HTR-8/SVneo (cell line): ENCODE data around the gene ZNF639.
A peak's percentile ranks its signal among the peaks of the same experiment; 100 is the strongest.

Experiments used
- DNase-seq: peaks from one replicate; pipeline ENCODE4 v3.0.0; 2011; ENCODE audit warnings: low spot score, mixed read lengths; ENCODE audit not compliant: insufficient read length
- FAIRE-seq: peaks from 2 replicates; lab custom pipeline; 2011; peaks lifted over from hg19 to GRCh38; lab: Jason Lieb, UNC

The ZNF639 gene

DNA sequence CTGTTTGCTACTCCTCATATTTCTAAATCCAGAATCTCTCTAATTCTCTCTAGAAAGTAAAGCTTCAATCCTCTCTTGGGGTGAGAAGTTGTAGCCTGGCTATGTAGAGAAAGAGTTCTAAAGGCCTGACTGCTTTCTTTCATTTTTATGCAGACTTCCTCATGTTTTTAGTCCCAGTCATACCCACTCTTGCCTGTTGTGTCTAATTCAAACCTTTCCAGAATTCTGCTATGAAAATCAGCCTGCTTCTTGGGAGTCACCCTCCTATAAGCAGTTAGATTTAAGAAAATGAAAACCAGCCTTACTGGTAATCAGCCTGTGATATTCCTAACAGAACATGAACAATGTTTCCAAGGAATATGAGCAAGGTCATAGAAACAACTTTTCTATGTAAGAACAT lies 14.8 kb upstream of the ZNF639 start:
- FAIRE-seq (no peak), DNase-seq (no peak)

DNA sequence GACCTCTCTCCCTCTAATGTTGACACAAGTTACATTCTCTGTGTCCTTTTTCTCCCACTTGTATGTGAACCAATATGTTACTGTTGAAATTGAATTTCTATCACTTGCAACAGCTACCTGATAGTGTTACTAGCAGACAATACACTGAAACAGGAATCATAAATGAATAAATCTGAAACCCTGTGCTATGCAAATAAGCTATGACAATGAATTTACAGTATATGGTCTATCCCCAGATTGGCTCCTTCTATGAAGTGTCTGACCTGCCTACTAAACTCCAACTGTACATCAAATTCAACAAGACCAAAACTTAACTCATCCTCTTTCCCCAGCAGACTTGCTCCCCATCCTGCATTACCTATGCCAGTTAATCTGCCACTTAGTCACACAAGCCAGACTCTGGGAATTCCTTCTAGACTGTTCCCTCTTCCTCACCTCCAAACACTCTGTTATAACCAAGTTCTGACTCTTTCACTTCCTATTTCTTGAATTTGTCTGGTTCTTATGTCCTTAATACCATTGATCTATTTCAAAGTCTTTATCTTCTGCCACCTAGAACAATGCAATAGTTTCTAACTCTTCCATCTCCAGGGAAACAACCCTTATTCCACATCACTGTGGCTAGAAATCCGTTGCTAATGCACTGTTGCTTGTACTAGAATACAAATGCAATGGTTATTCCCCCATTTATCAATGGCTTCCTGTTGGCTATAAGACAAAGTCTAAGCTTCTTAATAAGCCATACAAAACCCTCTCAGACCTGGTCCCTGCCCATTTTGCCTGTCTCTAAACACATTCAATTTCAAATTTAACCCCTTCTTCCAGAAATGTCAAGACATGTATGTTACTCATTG lies 13.4 kb upstream of the ZNF639 start:
- no peak for DNase-seq
- FAIRE-seq, result no peak

DNA sequence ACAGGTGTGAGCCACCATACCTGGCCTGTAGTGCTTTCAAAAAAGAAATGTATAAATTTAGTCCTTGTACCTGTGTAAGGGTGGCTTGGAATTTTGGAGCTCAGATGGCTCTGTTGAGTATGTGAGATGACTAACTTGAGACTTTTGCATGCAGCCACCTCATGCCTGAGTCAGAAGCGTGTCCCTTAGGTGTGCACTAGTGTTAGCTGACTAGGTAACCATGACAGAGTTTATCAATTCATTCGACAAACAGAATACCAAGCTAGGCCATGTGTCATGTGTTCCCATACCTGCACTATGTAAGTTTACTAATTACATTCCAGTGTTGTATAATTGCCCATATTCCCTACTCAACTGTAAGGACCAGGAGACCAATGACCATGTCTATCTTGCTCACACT lies 4.0 kb upstream of the ZNF639 start:
- DNase-seq (no peak), FAIRE-seq (no peak)

DNA sequence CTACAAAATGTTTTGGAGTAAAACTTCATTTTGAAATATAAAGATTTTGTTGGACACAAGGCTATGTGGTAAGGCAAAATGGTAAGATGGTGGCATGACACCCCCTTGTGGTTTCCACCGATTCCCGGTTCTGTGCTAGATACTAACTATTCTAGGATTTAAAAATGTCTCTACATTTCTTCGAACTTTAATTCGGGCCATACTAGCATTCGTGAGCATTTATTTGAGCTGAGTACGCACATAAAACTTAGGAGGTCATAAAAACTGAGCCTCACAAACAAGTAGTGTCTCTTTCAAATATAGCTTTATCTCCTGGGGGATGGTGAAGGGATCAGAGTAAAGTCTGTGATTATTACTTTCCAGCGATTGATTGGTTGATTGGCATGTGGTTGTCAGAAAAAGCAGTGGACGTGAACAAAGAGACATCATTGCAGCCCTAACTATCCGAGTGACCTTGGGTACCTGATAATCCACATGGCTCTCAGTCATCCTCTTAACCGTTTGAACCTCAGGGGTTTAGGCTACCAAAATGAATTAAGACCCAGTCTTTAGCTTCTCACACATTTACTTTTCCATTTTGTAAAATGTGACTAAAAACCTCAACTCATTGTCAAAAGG lies 1.1 kb upstream of the ZNF639 start:
- DNase-seq, result peak; percentile 48
- FAIRE-seq, result no peak

DNA sequence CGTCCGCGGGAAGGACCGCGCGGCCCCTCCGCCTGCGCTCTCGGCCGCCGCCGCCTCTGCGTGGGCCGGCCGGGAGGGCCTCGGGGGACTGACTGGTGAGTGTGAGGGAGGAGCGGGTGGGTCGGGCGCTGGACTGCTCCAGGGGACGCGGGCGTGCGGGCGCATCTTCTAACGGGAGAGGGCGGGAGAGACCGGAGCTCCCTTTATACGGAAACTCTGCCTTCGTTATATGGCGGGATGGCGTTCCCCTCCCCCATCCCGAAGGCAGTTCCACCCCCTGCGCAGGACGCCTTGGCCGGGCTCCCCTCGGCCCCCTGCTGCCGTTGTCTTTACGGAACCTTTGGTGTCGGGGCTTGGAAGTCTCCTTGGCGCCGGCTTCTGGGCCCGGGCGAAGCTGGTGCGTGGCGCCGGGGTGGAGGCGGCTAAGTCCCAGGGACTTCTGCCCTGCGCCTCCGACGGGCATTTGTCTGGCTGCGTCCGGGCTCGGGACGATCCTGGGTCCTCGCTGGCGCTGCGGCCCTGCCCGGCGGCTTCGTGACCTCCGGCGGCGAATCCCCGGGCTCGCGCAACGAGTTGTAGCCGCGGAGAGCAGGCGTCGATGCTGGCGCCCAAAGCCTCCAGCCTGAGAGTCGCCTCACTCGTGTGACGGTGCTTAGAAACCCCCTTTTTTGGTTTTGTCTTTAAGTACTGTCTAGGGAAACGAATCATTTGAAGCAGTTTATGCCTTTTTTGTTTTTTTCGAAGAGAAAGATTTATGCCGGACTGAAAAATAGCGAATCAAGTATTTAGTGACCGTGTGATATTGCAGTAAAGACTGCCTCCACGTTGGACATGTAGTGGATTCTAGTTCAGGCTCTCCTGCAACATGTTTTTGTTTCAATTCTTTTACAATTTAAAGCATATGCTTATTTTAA lies 623 bp downstream of the ZNF639 start:
- FAIRE-seq (no peak), DNase-seq (peak; percentile 46)

DNA sequence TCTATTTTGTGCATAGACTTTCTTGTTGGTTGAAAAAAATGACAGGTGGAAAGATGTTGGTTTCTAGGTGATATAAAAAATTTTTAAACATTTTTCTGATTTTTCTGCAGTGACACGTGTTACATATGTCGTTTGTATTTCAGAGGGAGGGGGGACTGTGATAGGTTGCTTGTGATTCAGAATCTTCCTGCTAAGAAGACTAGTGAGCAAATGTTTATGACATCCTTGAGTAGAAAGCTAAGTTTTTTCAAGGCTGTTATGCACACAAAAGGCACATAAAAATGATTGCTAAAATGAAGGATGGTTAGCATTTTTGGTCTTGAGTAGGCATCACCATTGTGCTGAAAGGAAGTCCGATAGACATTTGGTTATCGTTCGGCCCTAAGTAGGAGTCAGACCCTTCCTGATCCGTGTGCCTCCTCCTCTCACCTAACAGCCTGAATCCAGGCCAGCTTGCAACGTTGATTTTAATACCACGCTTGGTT lies 1.5 kb downstream of the ZNF639 start:
- no peak for FAIRE-seq

DNA sequence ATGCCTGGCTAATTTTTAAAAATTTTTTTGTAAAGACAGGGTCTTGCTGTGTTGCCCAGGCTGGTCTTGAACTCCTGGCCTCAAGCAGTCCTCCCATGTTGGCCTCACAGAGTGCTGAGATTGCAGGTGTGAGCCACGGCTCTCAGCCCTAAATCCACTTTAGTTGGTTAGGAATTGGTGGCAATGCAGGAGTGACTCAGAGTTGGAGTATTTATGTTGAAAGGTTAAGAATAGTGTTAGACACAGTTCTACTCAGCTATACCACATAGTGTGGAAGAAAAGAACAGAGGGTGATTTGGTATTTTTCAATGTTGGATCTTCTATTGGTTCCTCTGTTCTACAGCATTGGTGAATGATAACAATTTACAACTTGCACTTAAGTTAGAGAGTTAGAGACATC lies 7.6 kb downstream of the ZNF639 start:
- no peak for DNase-seq
- FAIRE-seq, result no peak

More for the DNA sequence above, 1.5 kb downstream of the ZNF639 start:
- DNase-seq, result no peak

DNA sequence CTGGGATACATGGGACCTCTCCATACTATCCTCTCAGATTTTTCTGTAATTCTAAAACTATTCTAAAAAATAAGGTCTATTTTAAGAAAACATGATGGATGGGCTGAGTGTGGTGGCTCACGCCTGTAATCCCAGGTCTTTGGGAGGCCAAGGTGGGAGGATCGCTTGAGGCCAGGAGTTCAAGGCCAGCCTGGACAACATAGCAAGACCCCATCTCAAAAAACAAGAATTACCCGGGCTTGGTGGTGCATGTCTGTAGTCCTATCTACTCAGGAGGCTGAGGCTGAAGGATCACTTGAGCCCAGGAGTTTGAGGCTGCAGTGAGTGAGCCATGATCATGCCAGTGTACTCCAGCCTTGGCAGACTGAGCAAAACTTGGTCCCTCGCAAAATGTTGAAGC lies 9.4 kb downstream of the ZNF639 start:
- DNase-seq, result no peak
- no peak for FAIRE-seq

DNA sequence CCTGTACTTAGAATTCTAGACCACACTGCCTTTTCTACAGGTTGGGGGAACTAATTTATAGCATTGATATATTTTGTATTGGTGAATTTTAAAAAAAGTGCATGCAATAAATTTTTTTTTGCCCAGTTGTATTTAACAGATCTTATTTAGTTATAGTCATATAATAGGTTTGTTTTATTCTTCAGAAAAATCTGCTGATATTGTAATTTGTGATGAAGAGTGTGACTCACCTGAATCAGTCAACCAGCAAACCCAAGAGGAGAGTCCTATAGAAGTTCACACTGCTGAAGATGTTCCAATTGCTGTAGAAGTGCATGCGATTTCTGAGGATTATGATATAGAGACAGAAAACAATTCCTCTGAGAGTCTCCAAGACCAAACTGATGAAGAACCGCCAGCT lies 10.3 kb downstream of the ZNF639 start:
- DNase-seq (no peak), FAIRE-seq (no peak)

DNA sequence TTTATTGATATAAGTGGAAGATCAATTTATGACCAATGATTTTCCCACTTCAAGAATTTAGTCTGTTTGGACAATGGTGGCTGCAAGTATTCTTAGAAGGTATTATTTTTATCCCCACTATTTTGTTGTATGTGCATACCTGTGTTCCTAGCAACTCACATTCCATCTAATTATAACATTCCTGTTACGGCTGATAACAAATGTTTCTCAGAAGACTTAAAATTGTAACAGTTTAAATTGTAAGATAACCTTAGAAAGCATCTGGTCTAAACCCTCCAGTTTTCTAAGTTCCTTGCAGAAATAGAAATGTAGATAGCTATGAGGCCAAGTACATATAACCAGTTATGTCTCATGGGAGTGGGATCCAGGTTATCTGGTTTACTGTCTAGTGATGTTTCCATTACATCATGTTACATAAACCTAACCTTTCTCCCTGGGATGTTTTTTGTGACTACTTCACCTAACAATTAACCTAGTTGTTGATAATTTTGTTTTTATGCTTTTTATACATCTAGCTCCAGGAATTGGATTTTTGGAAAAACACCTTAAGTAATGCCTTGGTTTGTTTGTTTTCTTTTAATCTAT lies 13.6 kb downstream of the ZNF639 start:
- DNase-seq, result no peak
- FAIRE-seq, result no peak

DNA sequence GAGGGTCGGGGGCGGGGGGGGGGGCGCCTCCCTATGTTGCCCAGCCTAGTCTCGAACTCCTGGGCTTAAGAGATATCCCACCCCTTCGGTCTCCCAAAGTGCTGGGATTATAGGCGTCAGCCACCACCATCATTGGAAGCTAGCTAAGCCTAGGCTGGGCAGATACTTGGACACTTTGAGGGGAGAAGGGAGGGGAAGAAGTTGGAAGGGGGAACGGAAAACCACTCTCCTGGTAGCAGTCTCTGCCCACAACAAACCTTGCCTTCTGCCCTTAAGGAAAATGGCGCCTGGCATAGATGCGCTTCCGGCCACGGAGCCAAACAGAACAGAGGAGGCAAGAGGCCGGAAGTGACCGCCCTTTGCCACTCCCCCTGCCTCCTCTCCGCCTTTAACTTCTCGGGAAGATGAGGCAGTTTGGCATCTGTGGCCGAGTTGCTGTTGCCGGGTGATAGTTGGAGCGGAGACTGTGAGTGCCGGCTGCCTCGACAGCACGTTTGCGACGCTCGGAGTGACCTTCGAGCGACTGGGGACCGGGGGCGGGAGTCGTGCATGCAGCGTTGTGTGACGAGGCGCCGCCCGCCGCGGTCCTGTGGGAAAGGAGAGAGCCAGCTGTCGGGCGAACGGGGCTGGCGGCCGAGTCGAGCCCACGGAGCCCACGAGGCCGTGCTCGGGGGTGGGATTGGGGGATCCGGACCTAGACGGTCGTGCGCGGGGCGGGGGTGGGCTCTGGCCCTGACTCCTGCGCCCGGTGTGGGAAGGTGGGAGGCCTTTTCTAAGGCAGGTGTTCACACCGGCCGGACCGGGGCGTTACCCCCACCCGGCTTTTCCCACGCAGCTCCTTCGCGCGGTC lies 24.7 kb downstream of the ZNF639 start, which contains the start of gene MFN1:
Gene MFN1 (plus strand): TSS at position 365 of the 850 bp plus-strand sequence. CDS start 1,143 bp downstream, outside the sequence.
- FAIRE-seq (peak; percentile 88), DNase-seq (peak; percentile 94)

DNA sequence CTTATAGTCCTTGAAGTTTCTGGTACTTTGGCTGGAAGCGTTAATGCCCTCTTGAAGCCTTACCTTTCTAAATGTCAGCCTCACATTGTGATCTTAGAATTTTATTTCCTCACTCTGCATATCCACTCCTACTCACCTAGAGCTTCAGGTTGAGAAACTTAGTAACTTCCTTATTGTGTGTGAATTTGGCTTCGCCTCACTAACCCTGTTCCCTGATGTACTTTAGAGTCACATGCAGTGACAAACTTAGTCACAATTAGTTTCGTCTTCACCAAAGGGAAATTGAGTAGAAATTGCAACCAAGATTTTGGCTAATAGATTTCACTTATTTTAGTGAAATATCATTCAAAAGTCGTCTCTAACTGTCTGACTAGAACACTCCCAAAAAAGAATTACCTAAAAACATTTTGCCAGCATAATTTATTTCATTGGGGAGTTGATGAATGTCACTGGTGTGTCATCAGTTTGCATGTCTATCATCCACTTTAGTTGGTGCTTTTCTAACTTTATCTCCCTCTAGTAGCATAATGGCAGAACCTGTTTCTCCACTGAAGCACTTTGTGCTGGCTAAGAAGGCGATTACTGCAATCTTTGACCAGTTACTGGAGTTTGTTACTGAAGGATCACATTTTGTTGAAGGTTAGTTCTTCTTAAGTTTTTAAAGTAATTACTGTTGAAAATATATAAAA lies 25.6 kb downstream of the ZNF639 start:
- DNase-seq, result no peak
- no peak for FAIRE-seq

DNA sequence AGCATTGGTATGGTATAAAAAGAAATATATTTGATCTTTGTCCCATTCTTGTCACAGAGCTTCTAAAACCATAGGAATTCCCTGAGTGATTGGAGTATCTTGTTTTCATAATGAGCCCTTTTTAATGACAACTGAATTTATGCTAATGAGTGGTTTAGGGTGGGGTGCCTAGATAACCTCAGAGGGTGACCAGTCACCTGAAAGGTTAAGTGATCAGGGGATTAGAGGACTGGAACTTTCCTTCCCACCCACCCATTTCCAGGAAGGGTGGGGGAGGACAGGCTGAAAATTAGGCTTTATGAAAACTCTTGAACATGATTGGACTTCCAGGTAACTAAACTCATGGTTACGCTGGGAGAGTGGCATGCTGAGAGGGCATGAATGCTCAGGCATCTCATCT lies 33.2 kb downstream of the ZNF639 start:
- FAIRE-seq (no peak), DNase-seq (no peak)

DNA sequence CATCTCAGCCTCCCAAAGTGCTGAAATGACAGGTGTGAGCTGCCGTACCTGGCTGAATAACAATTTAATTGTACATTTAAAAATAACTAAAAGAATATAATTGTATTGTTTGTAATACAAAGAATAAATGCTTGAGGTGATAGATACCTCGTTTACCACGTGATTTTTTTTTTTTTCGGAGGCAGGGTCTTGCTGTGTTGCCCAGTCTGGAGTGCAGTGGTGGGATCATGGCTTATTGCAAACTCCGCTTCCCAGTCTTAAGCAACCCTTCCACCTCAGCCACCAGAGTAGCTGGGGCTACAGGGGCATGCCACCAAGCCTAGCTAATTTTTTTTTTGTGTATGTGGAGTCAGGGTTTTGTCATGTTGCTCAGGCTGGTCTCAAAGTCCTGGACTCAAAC lies 40.5 kb downstream of the ZNF639 start:
- DNase-seq, result no peak
- FAIRE-seq, result no peak

DNA sequence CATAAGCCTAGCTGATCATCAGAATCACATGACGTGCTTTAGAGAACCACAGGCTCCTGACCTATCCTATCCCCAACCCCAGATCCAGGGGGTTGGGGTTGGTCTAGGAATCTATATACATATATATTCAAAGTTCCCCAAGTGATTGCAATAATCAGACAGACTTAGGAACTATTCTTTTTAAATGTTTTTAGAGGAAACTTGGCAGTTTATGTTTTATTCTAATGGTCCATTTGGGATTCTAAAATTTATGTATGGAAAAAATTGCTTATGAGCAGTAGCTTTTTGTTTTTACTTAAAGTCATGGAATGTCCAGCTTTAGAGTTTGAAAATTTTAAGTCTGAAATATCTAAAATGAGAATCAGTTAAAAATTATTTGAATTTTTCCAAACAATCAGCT lies 46.8 kb downstream of the ZNF639 start:
- FAIRE-seq (no peak), DNase-seq (no peak)

DNA sequence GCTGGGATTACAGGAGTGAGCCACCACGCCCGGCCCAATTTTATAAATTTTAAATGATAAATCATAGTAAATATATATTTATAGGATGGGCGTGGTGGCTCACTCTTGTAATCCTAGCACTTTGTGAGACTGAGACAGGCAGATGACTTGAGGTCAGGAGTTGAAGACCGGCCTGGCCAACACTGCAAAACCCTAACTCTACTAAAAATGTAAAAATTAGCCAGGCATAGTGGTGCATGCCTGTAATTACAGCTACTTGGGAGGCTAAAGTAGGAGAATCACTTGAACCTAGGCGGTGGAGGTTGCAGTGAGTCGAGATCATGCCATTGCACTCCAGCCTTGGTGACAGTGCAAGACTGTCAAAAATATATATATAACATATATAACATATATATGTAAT lies 51.1 kb downstream of the ZNF639 start:
- DNase-seq, result no peak
- FAIRE-seq, result no peak

DNA sequence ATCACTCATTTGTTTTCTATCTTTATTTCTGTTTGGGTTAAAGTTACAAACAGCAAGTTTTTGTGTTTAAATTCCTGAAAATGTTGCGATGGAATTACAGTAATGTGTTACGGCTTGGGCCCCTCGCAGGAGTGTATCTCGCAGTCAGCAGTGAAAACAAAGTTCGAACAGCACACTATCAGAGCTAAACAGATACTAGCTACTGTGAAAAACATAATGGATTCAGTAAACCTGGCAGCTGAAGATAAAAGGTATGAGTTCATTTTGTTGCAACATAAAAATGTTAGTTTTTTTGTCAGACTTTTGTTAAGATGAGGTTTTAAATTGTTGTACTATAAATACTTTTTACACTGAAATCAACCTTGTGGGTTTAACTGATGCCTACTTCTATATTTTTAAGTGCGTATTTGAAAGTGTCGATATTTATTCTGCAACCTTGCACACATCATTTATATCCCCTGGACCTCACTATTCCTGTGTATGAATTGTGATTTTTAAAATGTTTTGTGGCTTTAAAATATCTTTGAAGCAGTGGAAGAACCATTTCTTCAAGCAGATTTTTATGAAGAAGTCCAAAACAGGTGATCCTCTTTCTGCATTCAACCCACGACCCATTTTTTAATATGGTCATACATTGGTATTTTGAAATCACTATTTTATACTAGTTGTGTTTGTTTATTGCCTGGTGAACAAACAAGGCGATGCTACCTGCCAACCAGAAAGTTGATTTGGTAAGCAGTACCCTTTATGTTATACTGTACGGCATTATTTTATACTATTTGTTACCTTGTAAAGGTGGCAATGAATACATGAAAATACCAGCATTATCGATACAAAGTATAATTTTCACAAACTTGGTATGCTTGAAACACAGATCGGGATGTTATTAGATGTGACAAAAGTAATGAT lies 52.5 kb downstream of the ZNF639 start:
- DNase-seq, result no peak
- no peak for FAIRE-seq

DNA sequence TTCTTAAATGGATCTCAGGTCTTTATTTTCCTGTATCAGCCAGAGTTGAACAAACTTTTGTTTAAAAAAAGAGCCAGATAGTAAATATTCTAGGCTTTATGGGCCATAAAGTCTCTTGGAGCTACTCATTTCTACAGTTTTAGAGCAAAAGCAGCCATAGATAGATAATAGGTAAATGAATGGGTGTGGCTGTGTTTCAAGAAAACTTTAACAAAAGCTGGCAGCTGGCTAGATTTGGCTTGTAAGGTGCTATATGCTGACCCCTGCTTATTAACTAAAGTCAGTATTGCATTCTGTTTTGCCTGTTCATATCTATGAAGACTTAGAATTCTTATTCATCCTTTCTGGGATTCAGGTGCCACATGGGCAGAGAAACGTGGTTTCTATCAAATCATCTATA lies 53.6 kb downstream of the ZNF639 start:
- FAIRE-seq, result no peak

More for the DNA sequence above, 53.6 kb downstream of the ZNF639 start:
- DNase-seq, result no peak
